K562 (cell line): ENCODE measurements around the gene ZNF275. TPM values are rescaled to one million over a fixed set of nuclear protein-coding genes. Genes with fewer than 3 reads are reported as not detected.

Experiments
- ATAC-seq: fragments of 200-7000 bp; cut with Tn5 transposase; 3 replicates; pipeline ENCODE4 v1.9.1; 2020; ENCODE audit warnings: moderate library complexity
- BruUV-seq: library from RNA; stranded (reverse); fragments of 400-500 nt; replicated peaks from 2 replicates; lab custom pipeline; 2021; lab: Mats Ljungman, UMichigan
- CTCF ChIA-PET: fragments of 300-600 bp; formaldehyde crosslinking; extraction: SDS; loops from one replicate; lab custom pipeline; 2021; ENCODE audit warnings: low intra/inter-chr PET ratio; lab: Yijun Ruan, JAX
- POLR2A ChIA-PET: fragments of 300-600, 350-650 bp; sonication (Branson Sonifier 250); formaldehyde crosslinking; extraction: SDS; loops from one replicate; lab custom pipeline; 2021; ENCODE audit warnings: antibody characterized with exemption, inconsistent platforms; lab: Yijun Ruan, JAX
- DNase-seq, 4 experiments: peaks; one replicate each; pipeline versions ENCODE4 v3.0.0 to v3.0.0-alpha.2; 2011 to 2018; ENCODE audit warnings: low spot score in 3 of 4, mixed read lengths in 3 of 4; ENCODE audit errors: extremely low read depth in 1 of 4
- FAIRE-seq: peaks from 2 replicates; lab custom pipeline; 2011; peaks lifted over from hg19 to GRCh38; lab: Jason Lieb, UNC
- H2AFZ ChIP-seq: 2 replicates; pipeline ENCODE4 v1.6.0; 2011; ENCODE audit warnings: low read depth, low read length, control low read depth, inconsistent platforms
- H3K27ac ChIP-seq: fragments of 200-600 bp; 3 replicates; pipeline ENCODE4 v1.8.0; 2011; ENCODE audit warnings: low read depth, mild to moderate bottlenecking, control low read depth, inconsistent platforms, low read length, moderate library complexity, mixed read lengths; ENCODE audit errors: extremely low read depth
- H3K27me3 ChIP-seq, 2 experiments: fragments of 300-600 bp in 1 of 2; 2 replicates in 1 of 2; 3 replicates in 1 of 2; pipeline versions ENCODE4 v1.6.0 to v1.8.0; 2011; ENCODE audit warnings: inconsistent platforms in 2 of 2, low read length in 2 of 2, mild to moderate bottlenecking in 1 of 2, mixed read lengths in 1 of 2, moderate library complexity in 1 of 2; ENCODE audit not compliant: control insufficient read depth in 2 of 2, insufficient read depth in 2 of 2
- H3K36me3 ChIP-seq: fragments of 300-600 bp; 3 replicates; pipeline ENCODE4 v1.8.0; 2011; ENCODE audit warnings: mild to moderate bottlenecking, low read length, inconsistent platforms; ENCODE audit not compliant: control insufficient read depth, insufficient read depth
- H3K4me1 ChIP-seq, 2 experiments: fragments of 200-600 bp in 1 of 2; replicated peaks in 1 of 2; 2 replicates in 1 of 2; 3 replicates in 1 of 2; pipeline versions ENCODE4 v1.5.1 to v1.8.0; 2011; ENCODE audit warnings: inconsistent platforms in 2 of 2, low read length in 2 of 2, mild to moderate bottlenecking in 1 of 2, mixed read lengths in 1 of 2, moderate library complexity in 1 of 2; ENCODE audit not compliant: control insufficient read depth in 2 of 2, insufficient read depth in 2 of 2
- H3K4me2 ChIP-seq: 2 replicates; pipeline ENCODE4 v1.6.1; 2011; ENCODE audit warnings: low read length, control low read depth, inconsistent platforms, mixed read lengths; ENCODE audit not compliant: insufficient read depth
- H3K4me3 ChIP-seq: fragments of 200-600 bp; sonication (generic), shearing (Covaris generic); 2 replicates; pipeline ENCODE4 v1.5.1; 2016; ENCODE audit warnings: control low read depth, inconsistent platforms
- H3K79me2 ChIP-seq: fragments of 200-600 bp; 3 replicates; pipeline ENCODE4 v1.8.0; 2011; ENCODE audit warnings: low read length, inconsistent platforms; ENCODE audit not compliant: control insufficient read depth, insufficient read depth
- H3K9ac ChIP-seq, 2 experiments: 2 replicates each; pipeline versions ENCODE4 v1.6.0 to v1.6.1; 2011; ENCODE audit warnings: low read depth in 2 of 2, low read length in 2 of 2, control low read depth in 1 of 2, inconsistent platforms in 1 of 2, mild to moderate bottlenecking in 1 of 2, mixed read lengths in 1 of 2; ENCODE audit not compliant: insufficient read depth in 1 of 2
- H3K9me1 ChIP-seq: one replicate; pipeline ENCODE4 v1.6.0; 2011; ENCODE audit warnings: inconsistent platforms, mild to moderate bottlenecking, low read length, moderate library complexity; ENCODE audit not compliant: control insufficient read depth, insufficient read depth
- H3K9me3 ChIP-seq: replicated peaks from 2 replicates; pipeline ENCODE4 v1.5.1; 2011; ENCODE audit warnings: low read depth, low read length, inconsistent platforms; ENCODE audit not compliant: control insufficient read depth, insufficient read depth
- H4K20me1 ChIP-seq: replicated peaks from 2 replicates; pipeline ENCODE4 v1.6.1; 2011; ENCODE audit warnings: low read length, inconsistent platforms, mixed read lengths; ENCODE audit not compliant: control insufficient read depth, insufficient read depth
- ADNP ChIP-seq: fragments of 200-800 bp; sonication (Bioruptor generic); IDR thresholded peaks from 2 replicates; pipeline ENCODE4 v1.6.1; 2016; ENCODE audit warnings: missing genetic modification characterization, missing compliant biosample characterization
- BRF1 ChIP-seq: IDR thresholded peaks from 3 replicates; pipeline ENCODE4 v1.6.1; 2011; ENCODE audit warnings: borderline replicate concordance, mild to moderate bottlenecking; ENCODE audit not compliant: insufficient read length; ENCODE audit errors: extremely low read depth
- CBX1 ChIP-seq: sonication (generic); IDR thresholded peaks from 2 replicates; pipeline ENCODE4 v1.6.1; 2016; ENCODE audit warnings: antibody characterized with exemption, low read depth, mild to moderate bottlenecking
- FUS ChIP-seq: fragments of 200-400 bp; formaldehyde crosslinking; optimal IDR thresholded peaks from 2 replicates; pipeline ENCODE3; 2017; ENCODE audit warnings: low read depth, low read length
- HDAC1 ChIP-seq, 2 experiments: fragments of 450-650 bp; IDR thresholded peaks; 2 replicates each; pipeline ENCODE4 v1.6.1; 2016 to 2017; ENCODE audit warnings: inconsistent platforms in 1 of 2, mild to moderate bottlenecking in 1 of 2, moderate library complexity in 1 of 2
- HDAC6 ChIP-seq: IDR thresholded peaks from 2 replicates; pipeline ENCODE4 v1.6.1; 2012; ENCODE audit warnings: low read depth, mild to moderate bottlenecking, control low read depth, inconsistent platforms, low read length, moderate library complexity
- PHF20 ChIP-seq: fragments of 450-650 bp; IDR thresholded peaks from 2 replicates; pipeline ENCODE4 v1.6.1; 2018; ENCODE audit not compliant: partially characterized antibody
- SETDB1 ChIP-seq: IDR thresholded peaks from one replicate; pipeline ENCODE4 v1.6.1; 2012; ENCODE audit warnings: low read length, control low read depth, inconsistent platforms
- WGBS: fragments of 100-300 bp; shearing (Covaris generic); methylation state at CpG from one replicate; pipeline ENCODE4 v1.1.6; 2016; ENCODE audit warnings: low coverage, mixed read lengths; ENCODE audit not compliant: insufficient coverage; ENCODE audit errors: missing lambda C conversion rate; 5-methylcytosine and 5-hydroxymethylcytosine counted together
- in situ Hi-C: fragments of 300-500 bp; cut with MboI; formaldehyde crosslinking; loops from 4 replicates; pipeline ENCODE4 v1.15.0; 2018; ENCODE audit warnings: inconsistent platforms, mixed read lengths
- intact Hi-C: fragments of 100-400 bp; cut with micrococcal nuclease; formaldehyde crosslinking; loops from 2 replicates; pipeline ENCODE4 v1.14.2; 2022
- polyA plus RNA-seq, 8 experiments: library from polyadenylated mRNA; depleted of rRNA in 4 of 8; stranded (reverse) in 5 of 8; unstranded in 3 of 8; fragments of >200 nt; fragmentation: Nextera tagmentation in 2 of 8; fragmentation: Illumina TruSeq in 1 of 8; extraction: Ambion mirVana in 2 of 8; extraction: Trizol in 1 of 8; gene quantifications; 2 replicates each; pipeline versions ENCODE4 v1.2.1 to v1.2.3, GENCODE V29; 2011 to 2014; ENCODE audit warnings: inconsistent platforms in 1 of 8, missing spikeins in 1 of 8
- total RNA-seq, 7 experiments: library from RNA; depleted of rRNA in 6 of 7; stranded (reverse); fragments of >200 nt in 6 of 7; fragmentation: Illumina TruSeq in 2 of 7; extraction: Trizol in 2 of 7; gene quantifications; 2 replicates each; pipeline versions ENCODE4 v1.2.1 to v1.2.3, GENCODE V29; 2011 to 2021; ENCODE audit warnings: low replicate concordance in 1 of 7

ZNF275 gene
- total and polyA plus RNA-seq, 9 of the 15 experiments (the other 6 are each of a cell fraction or from before 2014, with no cell fraction given): 2.1 to 19.1 (median 12.0) TPM

GRCh38 chrX:153382563-153383482 lies 48.9 kb downstream of the ZNF275 start:
- Histone ChIP-seq H3K4me2 (peak overlapping the region; percentile 71), H3K9me3 (peaks cover 6% of the 10 kb centered on the region; the same call in 1 of the 2 replicates), H3K27ac (peak overlapping the region; percentile 65; the same call in 2 of the 3 replicates), H3K4me1 (peaks cover 33% of the 10 kb centered on the region in 2 experiments), H4K20me1 (no peaks in the 10 kb centered on the region), H3K4me3 (no peak overlapping the region), H2AFZ (peak overlapping the region; percentile 87), H3K9me1 (no peaks in the 10 kb centered on the region), H3K9ac (peak overlapping the region in 1 of 2 experiments; percentile 24; a peak in 1 of 4 replicates), H3K36me3 (no peaks in the 10 kb centered on the region), H3K27me3 (no peaks in the 10 kb centered on the region; a peak in 1 of 5 replicates), H3K79me2 (no peaks in the 10 kb centered on the region)
- CTCF ChIA-PET: no interaction called here
- no TSS peak for BruUV-seq
- TF ChIP-seq CBX1 (peak; percentile 68; the same call in 1 of the 2 replicates), SETDB1 (no peak), BRF1 (no peak), HDAC6 (0 out of 2 replicates have a peak, but pooled peaks have one; percentile 21), FUS (no peak), HDAC1 (IDR thresholded peaks at IDR 0.05) (no peak), ADNP (tag) (peak; percentile 82), PHF20 (peak; percentile 28)
- POLR2A ChIA-PET: no interaction called here
- no peak for ATAC-seq
- intact Hi-C loops (loop anchor here (5.0 kb wide), 1 partner anchor 46 kb away; no protein-coding TSS in a partner anchor), in situ Hi-C loops (no loop called here)
- DNase-seq: no peak
- 47% methylated on average over 3 of the region's 3 CpGs for WGBS
- peak; percentile 65 for FAIRE-seq
